GM12878 (cell line): ENCODE results near the gene RAD51B. TPM values are rescaled to one million over a fixed set of nuclear protein-coding genes. Genes with fewer than 3 reads are reported as not detected.

ENCODE experiments used
- ATAC-seq: fragments of 200-7000 bp; cut with Tn5 transposase; 3 replicates; pipeline ENCODE4 v1.9.1; 2020; ENCODE audit warnings: mild to moderate bottlenecking, moderate library complexity
- BruUV-seq: library from RNA; stranded (reverse); fragments of 400-500 nt; replicated peaks from 2 replicates; lab custom pipeline; 2021; lab: Mats Ljungman, UMichigan
- CTCF ChIA-PET: fragments of 300-600 bp; sonication (Branson Sonifier 250); formaldehyde crosslinking; extraction: SDS; loops from one replicate; lab custom pipeline; 2021; ENCODE audit warnings: inconsistent platforms; lab: Yijun Ruan, JAX
- POLR2A ChIA-PET: fragments of 350-600 bp; formaldehyde crosslinking; extraction: SDS; loops from one replicate; lab custom pipeline; 2021; ENCODE audit warnings: inconsistent platforms; lab: Charles Lee
- RAD21 ChIA-PET: fragments of 300-600 bp; sonication (Branson Sonifier 250); formaldehyde crosslinking; loops from one replicate; lab custom pipeline; 2023; ENCODE audit warnings: antibody characterized with exemption; ENCODE audit not compliant: unreplicated experiment; lab: Charles Lee
- SMC1A ChIA-PET: fragments of 300-600 bp; sonication (Branson Sonifier 250); formaldehyde crosslinking; loops from one replicate; lab custom pipeline; 2023; ENCODE audit not compliant: unreplicated experiment, uncharacterized antibody; lab: Charles Lee
- DNase-seq: peaks from one replicate; pipeline ENCODE4 v3.0.0-alpha.2; 2011; ENCODE audit warnings: low read depth, low spot score
- FAIRE-seq: peaks from 3 replicates; lab custom pipeline; 2011; peaks lifted over from hg19 to GRCh38; lab: Jason Lieb, UNC
- H2AFZ ChIP-seq: 2 replicates; pipeline ENCODE4 v1.6.0; 2011; ENCODE audit warnings: low read depth, low read length, control low read depth; ENCODE audit not compliant: control insufficient read depth
- H3K27ac ChIP-seq: 2 replicates; pipeline ENCODE4 v1.5.1; 2011; ENCODE audit warnings: control low read depth; ENCODE audit not compliant: control insufficient read depth, insufficient read depth
- H3K27me3 ChIP-seq, 2 experiments: replicated peaks in 1 of 2; 2 replicates each; pipeline versions ENCODE4 v1.6.0 to v1.6.1; 2011; ENCODE audit warnings: low read length in 1 of 2; ENCODE audit not compliant: control insufficient read depth in 2 of 2, insufficient read depth in 2 of 2
- H3K36me3 ChIP-seq, 2 experiments: 2 replicates each; pipeline ENCODE4 v1.5.1; 2011; ENCODE audit warnings: low read length in 1 of 2; ENCODE audit not compliant: control insufficient read depth in 2 of 2, insufficient read depth in 2 of 2
- H3K4me1 ChIP-seq: 2 replicates; pipeline ENCODE4 v1.6.1; 2011; ENCODE audit warnings: mild to moderate bottlenecking, low read length, moderate library complexity, mixed read lengths; ENCODE audit not compliant: control insufficient read depth, insufficient read depth
- H3K4me2 ChIP-seq: 2 replicates; pipeline ENCODE4 v1.6.0; 2011; ENCODE audit warnings: control low read depth; ENCODE audit not compliant: control insufficient read depth, insufficient read depth
- H3K4me3 ChIP-seq: fragments of 200-600 bp; sonication (generic); 2 replicates; pipeline ENCODE4 v1.5.1; 2016
- H3K79me2 ChIP-seq: 2 replicates; pipeline ENCODE4 v1.6.0; 2011; ENCODE audit warnings: low read length; ENCODE audit not compliant: control insufficient read depth, insufficient read depth
- H3K9ac ChIP-seq: 2 replicates; pipeline ENCODE4 v1.8.0; 2011; ENCODE audit warnings: low read length, control low read depth, mixed read lengths; ENCODE audit not compliant: control insufficient read depth, insufficient read depth
- H3K9me3 ChIP-seq: replicated peaks from 3 replicates; pipeline ENCODE4 v1.5.1; 2011; ENCODE audit warnings: mild to moderate bottlenecking, low read length; ENCODE audit not compliant: control insufficient read depth, insufficient read depth
- H4K20me1 ChIP-seq: 2 replicates; pipeline ENCODE4 v1.6.0; 2011; ENCODE audit not compliant: control insufficient read depth, insufficient read depth
- SPI1 ChIP-seq: IDR thresholded peaks from 2 replicates; pipeline ENCODE4 v1.6.1; 2011; ENCODE audit warnings: low read depth, mild to moderate bottlenecking, low read length, moderate library complexity, borderline replicate concordance; ENCODE audit not compliant: insufficient read depth
- STAT1 ChIP-seq: fragments of 450-650 bp; conservative IDR thresholded peaks from 2 replicates; pipeline ENCODE4 v1.6.1; 2014; ENCODE audit warnings: antibody characterized with exemption, mild to moderate bottlenecking
- TAF1 ChIP-seq: IDR thresholded peaks from 2 replicates; pipeline ENCODE4 v1.6.1; 2011; ENCODE audit warnings: mild to moderate bottlenecking, low read depth, low read length, borderline replicate concordance
- ZNF384 ChIP-seq: IDR thresholded peaks from 2 replicates; pipeline ENCODE4 v1.6.1; 2012; ENCODE audit warnings: low read depth, mild to moderate bottlenecking, low read length, improper control_type of control experiment, borderline replicate concordance
- ZZZ3 ChIP-seq: IDR thresholded peaks from 2 replicates; pipeline ENCODE4 v1.6.1; 2011; ENCODE audit warnings: low read depth; ENCODE audit not compliant: control insufficient read depth, insufficient read length
- WGBS: methylation state at CpG from one replicate; pipeline ENCODE4 v1.1.6; 2016; ENCODE audit warnings: low lambda C conversion rate; ENCODE audit not compliant: insufficient replicate concordance, insufficient coverage; ENCODE audit errors: missing lambda C conversion rate; 5-methylcytosine and 5-hydroxymethylcytosine counted together
- in situ Hi-C: fragments of 300-500 bp; cut with MboI; formaldehyde crosslinking; loops from 9 replicates; pipeline ENCODE4 v1.14.3; 2018; ENCODE audit warnings: mixed read lengths
- intact Hi-C: fragments of 100-400 bp; cut with micrococcal nuclease; formaldehyde crosslinking; loops from one replicate; pipeline ENCODE4 v1.14.2; 2022; ENCODE audit not compliant: unreplicated experiment
- polyA plus RNA-seq, 11 experiments: library from polyadenylated mRNA; depleted of rRNA in 4 of 11; unstranded in 6 of 11; stranded (reverse) in 5 of 11; fragments of >200 nt; fragmentation: Nextera tagmentation in 4 of 11; fragmentation: Illumina TruSeq in 1 of 11; extraction: Ambion mirVana in 4 of 11; extraction: Trizol in 1 of 11; gene quantifications; 1 replicate in 1 of 11; 2 replicates in 10 of 11; pipeline versions ENCODE4 v1.2.1 to v1.2.3, GENCODE V29; 2011 to 2016; ENCODE audit warnings: inconsistent platforms in 2 of 11, missing spikeins in 2 of 11, low read depth in 1 of 11
- total RNA-seq, 4 experiments: library from RNA; depleted of rRNA in 3 of 4; stranded (reverse); fragments of >200 nt in 3 of 4; fragmentation: Illumina TruSeq in 1 of 4; extraction: Trizol in 1 of 4; gene quantifications; 2 replicates each; pipeline versions ENCODE4 v1.2.1 to v1.2.3, GENCODE V29; 2013 to 2021
- TF ChIP-seq, protein P1 (sequence below): fragments of 450-650 bp; IDR thresholded peaks from 2 replicates; pipeline ENCODE4 v1.6.1; 2016; ENCODE audit warnings: mild to moderate bottlenecking, moderate library complexity, borderline replicate concordance

Gene RAD51B
- total and polyA plus RNA-seq, 10 of the 15 experiments (the other 5 are each of a cell fraction or from before 2014, with no cell fraction given): 9.8 to 26.8 (median 21.3) TPM

DNA sequence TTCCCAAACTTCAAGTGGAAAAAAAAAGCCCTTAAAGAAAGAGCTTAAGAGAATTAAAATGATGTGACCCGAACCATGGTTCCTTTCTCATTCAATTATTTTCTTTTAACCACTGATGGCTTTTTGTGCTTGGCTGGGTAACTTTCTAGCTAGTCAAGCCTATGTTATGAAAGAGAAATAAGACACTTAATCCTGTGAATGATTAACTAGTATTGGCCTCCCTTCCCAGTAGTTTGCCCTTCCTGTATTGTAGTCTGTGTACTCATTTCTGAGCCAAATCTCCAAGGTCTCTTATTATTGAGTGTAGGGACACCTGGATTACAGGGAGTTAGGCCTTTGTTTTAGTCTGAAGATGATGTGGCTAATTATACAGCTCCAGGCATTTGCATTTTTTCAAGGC is 353.0 kb downstream of the RAD51B start (continued):
- TF ChIP-seq, protein P1, sequence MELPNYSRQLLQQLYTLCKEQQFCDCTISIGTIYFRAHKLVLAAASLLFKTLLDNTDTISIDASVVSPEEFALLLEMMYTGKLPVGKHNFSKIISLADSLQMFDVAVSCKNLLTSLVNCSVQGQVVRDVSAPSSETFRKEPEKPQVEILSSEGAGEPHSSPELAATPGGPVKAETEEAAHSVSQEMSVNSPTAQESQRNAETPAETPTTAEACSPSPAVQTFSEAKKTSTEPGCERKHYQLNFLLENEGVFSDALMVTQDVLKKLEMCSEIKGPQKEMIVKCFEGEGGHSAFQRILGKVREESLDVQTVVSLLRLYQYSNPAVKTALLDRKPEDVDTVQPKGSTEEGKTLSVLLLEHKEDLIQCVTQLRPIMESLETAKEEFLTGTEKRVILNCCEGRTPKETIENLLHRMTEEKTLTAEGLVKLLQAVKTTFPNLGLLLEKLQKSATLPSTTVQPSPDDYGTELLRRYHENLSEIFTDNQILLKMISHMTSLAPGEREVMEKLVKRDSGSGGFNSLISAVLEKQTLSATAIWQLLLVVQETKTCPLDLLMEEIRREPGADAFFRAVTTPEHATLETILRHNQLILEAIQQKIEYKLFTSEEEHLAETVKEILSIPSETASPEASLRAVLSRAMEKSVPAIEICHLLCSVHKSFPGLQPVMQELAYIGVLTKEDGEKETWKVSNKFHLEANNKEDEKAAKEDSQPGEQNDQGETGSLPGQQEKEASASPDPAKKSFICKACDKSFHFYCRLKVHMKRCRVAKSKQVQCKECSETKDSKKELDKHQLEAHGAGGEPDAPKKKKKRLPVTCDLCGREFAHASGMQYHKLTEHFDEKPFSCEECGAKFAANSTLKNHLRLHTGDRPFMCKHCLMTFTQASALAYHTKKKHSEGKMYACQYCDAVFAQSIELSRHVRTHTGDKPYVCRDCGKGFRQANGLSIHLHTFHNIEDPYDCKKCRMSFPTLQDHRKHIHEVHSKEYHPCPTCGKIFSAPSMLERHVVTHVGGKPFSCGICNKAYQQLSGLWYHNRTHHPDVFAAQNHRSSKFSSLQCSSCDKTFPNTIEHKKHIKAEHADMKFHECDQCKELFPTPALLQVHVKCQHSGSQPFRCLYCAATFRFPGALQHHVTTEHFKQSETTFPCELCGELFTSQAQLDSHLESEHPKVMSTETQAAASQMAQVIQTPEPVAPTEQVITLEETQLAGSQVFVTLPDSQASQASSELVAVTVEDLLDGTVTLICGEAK: no peak
- no peak for TF ChIP-seq ZZZ3

DNA sequence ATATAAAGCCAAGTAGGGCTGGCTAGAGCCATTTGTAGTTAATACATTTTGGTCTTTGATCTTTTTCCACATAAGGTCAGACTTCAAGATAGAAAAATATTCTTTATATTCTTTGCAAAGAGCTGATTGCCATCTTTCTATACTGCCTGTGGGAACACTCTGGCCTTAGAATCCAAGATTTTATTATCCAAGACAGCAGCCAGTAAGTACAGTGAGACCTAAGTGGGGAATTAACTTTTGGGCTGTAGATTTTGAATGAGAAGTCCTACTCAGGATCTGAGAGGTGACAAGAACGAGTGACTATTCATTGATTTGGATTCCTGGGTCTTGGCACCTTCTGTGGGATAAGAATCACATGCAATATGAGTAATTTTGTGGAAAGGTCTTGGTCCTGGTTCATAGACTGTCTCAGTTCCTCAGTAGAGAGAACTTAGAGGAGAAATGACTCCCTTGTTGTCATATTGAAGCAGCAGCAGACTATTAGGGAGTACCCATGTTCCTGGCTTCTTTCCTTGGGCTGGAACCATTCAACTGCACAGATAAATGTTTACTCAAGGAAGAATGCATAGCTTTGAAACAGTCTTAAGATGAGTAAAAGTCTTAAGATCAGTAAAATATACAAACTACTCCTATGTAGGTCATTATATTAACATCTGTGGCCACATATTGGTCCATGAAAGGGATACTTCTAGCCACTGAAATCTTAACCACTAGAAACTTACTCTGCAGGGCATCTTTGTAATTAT is 353.8 kb downstream of the RAD51B start:
- Histone ChIP-seq H3K79me2 (no peaks in the 10 kb centered on the region), H3K9me3 (no peaks in the 10 kb centered on the region; the same call in 2 of the 3 replicates), H4K20me1 (no peaks in the 10 kb centered on the region), H3K9ac (no peak overlapping the region), H3K4me2 (no peak overlapping the region), H3K36me3 (no peaks in the 10 kb centered on the region), H3K4me1 (no peaks in the 10 kb centered on the region)
- CTCF ChIA-PET: interaction anchor here (1.1 to 2.0 kb wide), 4 partner anchors 9 to 229 kb away, joined by 3 to 6 read pairs (median 4); no protein-coding TSS in a partner anchor
- 82% methylated on average over 1 of the region's 1 CpG for WGBS
- peak; percentile 53 for ATAC-seq
- no TSS peak for BruUV-seq
- SMC1A ChIA-PET: interaction anchor here (1.0 to 2.3 kb wide), 21 partner anchors 9 to 653 kb away, joined by 3 to 17 read pairs (median 4); no protein-coding TSS in a partner anchor
- intact Hi-C loops: no loop called here
- TF ChIP-seq SPI1: peak; percentile 59; the same call in 1 of the 2 replicates
- no peak for TF ChIP-seq STAT1
- TF ChIP-seq TAF1: no peak
- TF ChIP-seq ZNF384: no peak
- TF ChIP-seq, all 136 proteins: peak for 1
- POLR2A ChIA-PET: interaction anchor here (0.7 to 2.2 kb wide), 6 partner anchors 9 to 649 kb away, joined by 3 to 7 read pairs (median 4); no protein-coding TSS in a partner anchor
- FAIRE-seq (no peak), DNase-seq (no peak)
- no peak overlapping the region for H3K4me3 ChIP-seq
- RAD21 ChIA-PET: interaction anchor here (0.7 to 1.9 kb wide), 17 partner anchors 10 to 239 kb away, joined by 3 to 11 read pairs (median 4); no protein-coding TSS in a partner anchor
- no peak overlapping the region for H3K27ac ChIP-seq
- no peaks in the 10 kb centered on the region for H3K27me3 ChIP-seq
- no peak overlapping the region; the same call in 1 of the 2 replicates for H2AFZ ChIP-seq
- in situ Hi-C loops: no loop called here
